ENCODE measurements around the gene FAM118A.

DNA sequence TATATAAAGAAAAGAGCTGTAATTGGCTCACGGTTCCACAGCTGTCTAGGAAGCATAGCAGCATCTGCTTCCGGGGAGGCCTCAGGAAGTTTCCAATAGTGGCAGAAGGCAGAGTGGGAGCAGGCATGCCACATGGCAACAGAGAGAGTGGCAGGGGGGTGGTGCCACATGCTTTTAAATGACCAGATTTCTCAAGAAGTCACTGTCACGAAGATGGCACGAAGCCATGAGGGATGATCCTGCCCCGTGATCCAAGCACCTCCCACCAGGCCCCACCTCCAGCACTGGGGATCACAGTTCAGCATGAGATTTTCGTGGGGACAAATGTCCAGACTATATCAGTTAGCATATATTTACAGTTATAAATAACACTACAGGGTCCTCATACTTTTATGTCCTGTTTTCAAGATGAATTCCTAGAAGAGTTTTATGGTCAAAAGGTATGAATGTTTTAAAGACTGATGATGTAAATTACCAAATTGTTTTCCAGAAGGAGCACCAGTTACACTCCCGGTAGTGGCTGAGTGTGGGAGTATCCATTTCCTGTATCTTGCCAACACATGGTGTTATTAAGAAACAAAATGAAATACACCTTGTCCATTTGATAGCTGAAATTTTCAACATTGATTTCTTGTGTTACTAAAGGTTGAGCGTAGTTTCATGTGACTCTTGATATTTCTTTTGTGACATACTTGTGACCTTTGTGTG, 19.2 kb downstream of the FAM118A start:
- TF ChIP-seq, protein P1, sequence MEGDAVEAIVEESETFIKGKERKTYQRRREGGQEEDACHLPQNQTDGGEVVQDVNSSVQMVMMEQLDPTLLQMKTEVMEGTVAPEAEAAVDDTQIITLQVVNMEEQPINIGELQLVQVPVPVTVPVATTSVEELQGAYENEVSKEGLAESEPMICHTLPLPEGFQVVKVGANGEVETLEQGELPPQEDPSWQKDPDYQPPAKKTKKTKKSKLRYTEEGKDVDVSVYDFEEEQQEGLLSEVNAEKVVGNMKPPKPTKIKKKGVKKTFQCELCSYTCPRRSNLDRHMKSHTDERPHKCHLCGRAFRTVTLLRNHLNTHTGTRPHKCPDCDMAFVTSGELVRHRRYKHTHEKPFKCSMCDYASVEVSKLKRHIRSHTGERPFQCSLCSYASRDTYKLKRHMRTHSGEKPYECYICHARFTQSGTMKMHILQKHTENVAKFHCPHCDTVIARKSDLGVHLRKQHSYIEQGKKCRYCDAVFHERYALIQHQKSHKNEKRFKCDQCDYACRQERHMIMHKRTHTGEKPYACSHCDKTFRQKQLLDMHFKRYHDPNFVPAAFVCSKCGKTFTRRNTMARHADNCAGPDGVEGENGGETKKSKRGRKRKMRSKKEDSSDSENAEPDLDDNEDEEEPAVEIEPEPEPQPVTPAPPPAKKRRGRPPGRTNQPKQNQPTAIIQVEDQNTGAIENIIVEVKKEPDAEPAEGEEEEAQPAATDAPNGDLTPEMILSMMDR (IDR thresholded peaks at IDR 0.05), result no peak
- TF ChIP-seq POLR2A (IDR thresholded peaks at IDR 0.05), result no peak
